Measurements from ENCODE around the gene MYO1F.

The MYO1F gene

DNA sequence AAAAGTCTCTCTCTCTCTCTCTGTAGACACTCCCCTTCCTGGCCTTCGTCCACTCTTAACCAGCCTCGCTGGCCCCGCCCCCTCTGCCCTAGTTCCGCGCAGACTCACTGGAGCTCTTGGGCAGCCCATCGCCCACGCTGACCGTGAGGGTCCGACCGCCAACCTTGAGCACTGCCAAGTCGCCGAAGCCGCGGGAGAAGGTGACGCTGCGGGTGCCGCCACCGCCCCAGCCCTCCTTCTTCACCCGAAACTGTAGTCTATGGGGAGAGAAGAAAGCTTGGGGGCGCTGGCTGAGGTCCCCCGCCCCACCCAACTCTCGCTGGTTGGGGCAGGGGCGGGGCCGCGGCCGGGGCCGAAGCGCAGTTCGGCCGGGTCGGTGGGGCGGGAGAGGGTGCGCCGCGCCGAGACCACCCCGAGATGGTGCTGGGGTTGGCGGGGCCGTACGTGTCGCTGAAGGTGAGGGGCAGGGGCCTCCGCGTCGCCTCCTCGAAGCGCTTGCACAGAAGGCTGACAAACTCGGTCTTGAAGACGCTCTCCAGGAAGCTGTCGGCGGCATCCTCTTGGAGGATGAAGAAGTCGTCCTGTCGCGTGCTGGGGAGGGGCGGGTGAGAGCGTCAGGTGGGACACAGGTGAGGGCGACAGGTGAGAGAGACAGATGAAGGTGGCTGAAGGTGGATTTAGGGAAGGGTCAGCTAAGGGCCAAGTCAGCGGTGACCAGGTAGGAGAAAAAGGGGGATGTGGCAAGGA lies 50.7 kb downstream of the MYO1F start:
- Mint-ChIP-seq H3K27ac (no peak overlapping the region), H3K9me3 (no peaks in the 10 kb centered on the region), H3K4me3 (no peak overlapping the region), H3K4me1 (peaks cover 13% of the 10 kb centered on the region), H3K27me3 (ENCODE audit: low read depth, poor library complexity) (peaks cover 1% of the 10 kb centered on the region), H3K36me3 (ENCODE audit: low read depth) (peaks cover 26% of the 10 kb centered on the region)
- TF ChIP-seq, protein P1, sequence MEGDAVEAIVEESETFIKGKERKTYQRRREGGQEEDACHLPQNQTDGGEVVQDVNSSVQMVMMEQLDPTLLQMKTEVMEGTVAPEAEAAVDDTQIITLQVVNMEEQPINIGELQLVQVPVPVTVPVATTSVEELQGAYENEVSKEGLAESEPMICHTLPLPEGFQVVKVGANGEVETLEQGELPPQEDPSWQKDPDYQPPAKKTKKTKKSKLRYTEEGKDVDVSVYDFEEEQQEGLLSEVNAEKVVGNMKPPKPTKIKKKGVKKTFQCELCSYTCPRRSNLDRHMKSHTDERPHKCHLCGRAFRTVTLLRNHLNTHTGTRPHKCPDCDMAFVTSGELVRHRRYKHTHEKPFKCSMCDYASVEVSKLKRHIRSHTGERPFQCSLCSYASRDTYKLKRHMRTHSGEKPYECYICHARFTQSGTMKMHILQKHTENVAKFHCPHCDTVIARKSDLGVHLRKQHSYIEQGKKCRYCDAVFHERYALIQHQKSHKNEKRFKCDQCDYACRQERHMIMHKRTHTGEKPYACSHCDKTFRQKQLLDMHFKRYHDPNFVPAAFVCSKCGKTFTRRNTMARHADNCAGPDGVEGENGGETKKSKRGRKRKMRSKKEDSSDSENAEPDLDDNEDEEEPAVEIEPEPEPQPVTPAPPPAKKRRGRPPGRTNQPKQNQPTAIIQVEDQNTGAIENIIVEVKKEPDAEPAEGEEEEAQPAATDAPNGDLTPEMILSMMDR (IDR thresholded peaks at IDR 0.05), result no peak
- peak; percentile 98 for DNase-seq

DNA sequence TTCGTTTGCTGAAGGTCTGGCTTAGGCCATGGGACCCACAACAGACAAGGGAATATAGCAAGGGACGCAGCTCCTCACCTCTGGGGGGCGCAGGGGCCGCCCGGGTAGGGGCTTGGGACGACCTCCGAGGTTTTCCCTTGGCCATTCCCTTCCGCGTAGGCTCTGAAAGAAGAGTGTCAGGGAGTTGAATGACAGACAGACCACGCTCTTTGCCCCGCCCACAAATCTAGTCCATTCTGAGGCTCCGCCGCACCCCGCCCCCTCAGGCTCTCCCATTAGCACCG lies 51.9 kb downstream of the MYO1F start:
- H3K27ac Mint-ChIP-seq, result no peak overlapping the region
- H3K36me3 Mint-ChIP-seq (ENCODE audit: low read depth), result peaks cover 26% of the 10 kb centered on the region
- TF ChIP-seq, protein P1 (IDR thresholded peaks at IDR 0.05), result peak; percentile 48
- peaks cover 13% of the 10 kb centered on the region for H3K4me1 Mint-ChIP-seq
- no peaks in the 10 kb centered on the region for H3K9me3 Mint-ChIP-seq
- no peak for DNase-seq
- no peak overlapping the region for H3K4me3 Mint-ChIP-seq
- peaks cover 3% of the 10 kb centered on the region for H3K27me3 Mint-ChIP-seq (ENCODE audit: low read depth, poor library complexity)

DNA sequence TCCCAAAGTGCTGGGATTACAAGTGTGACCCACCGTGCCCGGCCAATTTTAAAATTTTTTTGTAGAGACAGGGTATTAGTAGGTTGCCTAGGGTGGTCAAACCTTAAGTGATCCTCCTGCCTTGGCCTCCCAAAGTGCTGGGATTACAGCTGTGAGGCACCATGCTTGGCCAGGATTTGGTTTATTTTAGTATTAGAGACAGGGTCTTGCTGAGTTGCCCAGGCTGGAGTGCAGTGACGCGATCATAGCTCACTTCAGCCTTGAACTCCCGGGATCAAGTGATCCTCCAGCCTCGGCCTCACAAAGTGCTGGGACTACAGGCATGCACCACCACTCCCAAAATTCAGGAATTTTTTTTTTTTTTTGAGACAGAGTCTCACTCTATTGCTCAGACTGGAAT lies 57.9 kb downstream of the MYO1F start:
- Mint-ChIP-seq H3K4me1 (peaks cover 17% of the 10 kb centered on the region), H3K27ac (no peak overlapping the region), H3K4me3 (no peak overlapping the region), H3K9me3 (no peaks in the 10 kb centered on the region), H3K36me3 (ENCODE audit: low read depth) (no peaks in the 10 kb centered on the region), H3K27me3 (ENCODE audit: low read depth, poor library complexity) (peaks cover 24% of the 10 kb centered on the region)
- TF ChIP-seq, protein P1 (IDR thresholded peaks at IDR 0.05), result no peak
- DNase-seq, result no peak

DNA sequence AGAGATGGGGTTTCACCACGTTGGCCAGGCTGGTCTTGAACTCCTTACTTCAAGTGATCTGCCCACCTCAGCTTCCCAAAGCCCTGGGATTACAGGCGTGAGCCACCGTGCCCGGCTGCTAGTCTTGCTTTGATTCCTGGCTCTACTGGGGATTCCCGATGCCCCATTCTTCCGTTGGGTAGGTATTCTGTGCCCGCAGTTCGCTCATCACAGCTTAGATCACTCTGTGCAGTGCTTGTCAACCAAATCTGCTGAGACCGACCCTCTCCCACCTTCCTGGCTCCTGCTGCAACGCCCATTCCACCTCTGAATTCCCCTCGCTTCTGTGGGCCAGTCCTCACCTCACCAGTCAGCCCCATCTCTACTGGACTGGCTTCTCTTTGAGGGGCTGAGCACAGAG lies 58.7 kb downstream of the MYO1F start:
- no peak overlapping the region for H3K4me3 Mint-ChIP-seq

DNA sequence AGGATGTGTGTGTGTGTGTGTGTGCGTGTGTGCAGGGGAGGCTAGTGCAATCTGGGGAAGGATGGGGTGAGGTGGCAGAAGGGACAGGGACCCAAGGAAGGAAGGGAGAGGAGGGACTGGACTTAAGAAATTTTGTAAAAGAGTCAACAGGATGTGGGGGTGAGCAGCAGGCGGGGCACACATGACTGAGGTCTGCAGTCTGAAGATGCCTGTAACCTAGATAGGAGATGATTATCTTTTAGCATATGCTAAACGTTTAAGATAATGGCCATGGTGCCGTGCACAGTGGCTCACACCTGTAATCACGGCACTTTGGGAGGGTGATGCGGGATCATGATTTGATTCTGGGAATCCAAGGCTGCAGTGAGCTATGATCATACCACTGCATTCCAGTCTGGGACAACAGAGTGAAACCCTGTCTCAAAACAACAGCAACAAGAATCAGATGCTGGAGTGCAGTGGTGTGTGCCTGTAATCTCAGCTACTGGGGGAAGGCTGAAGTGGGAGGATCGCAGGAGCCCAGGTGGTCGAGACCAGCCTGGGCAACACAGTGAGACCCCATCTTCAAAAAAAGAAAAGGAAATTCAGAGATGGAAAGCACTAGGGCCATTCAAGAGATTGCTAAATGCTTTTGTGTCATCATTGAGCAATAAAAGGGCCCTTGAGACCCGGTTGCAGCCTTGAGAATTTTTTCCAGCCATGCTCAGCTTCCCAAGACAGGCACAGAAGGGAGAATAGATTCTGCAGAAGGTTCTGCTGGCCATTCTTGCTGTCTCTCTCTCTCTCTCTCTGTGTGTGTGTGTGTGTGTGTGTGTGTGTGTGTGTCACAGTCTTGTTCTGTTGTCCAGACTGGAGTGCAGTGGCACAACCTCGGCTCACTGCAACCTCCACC lies 59.4 kb downstream of the MYO1F start:
- TF ChIP-seq, protein P1 (IDR thresholded peaks at IDR 0.05), result no peak
- H3K27ac Mint-ChIP-seq, result peak overlapping the region; percentile 10
- peaks cover 24% of the 10 kb centered on the region for H3K27me3 Mint-ChIP-seq (ENCODE audit: low read depth, poor library complexity)

More for the DNA sequence above, 58.7 kb downstream of the MYO1F start:
- Mint-ChIP-seq H3K27me3 (ENCODE audit: low read depth, poor library complexity) (peaks cover 24% of the 10 kb centered on the region), H3K36me3 (ENCODE audit: low read depth) (no peaks in the 10 kb centered on the region), H3K4me1 (peaks cover 22% of the 10 kb centered on the region), H3K27ac (no peak overlapping the region), H3K9me3 (no peaks in the 10 kb centered on the region)
- TF ChIP-seq, protein P1 (IDR thresholded peaks at IDR 0.05), result no peak
- DNase-seq, result no peak

More for the DNA sequence above, 59.4 kb downstream of the MYO1F start:
- DNase-seq, result no peak
- no peaks in the 10 kb centered on the region for H3K36me3 Mint-ChIP-seq (ENCODE audit: low read depth)
- H3K9me3 Mint-ChIP-seq, result no peaks in the 10 kb centered on the region
- peaks cover 28% of the 10 kb centered on the region for H3K4me1 Mint-ChIP-seq
- no peak overlapping the region for H3K4me3 Mint-ChIP-seq
